Hepatic stellate cell (primary cell): Measurements from ENCODE around the gene MDFIC.
"Not testable (repeated sequence)": the region's sequence is repeated elsewhere in the genome, so short reads cannot be mapped to it uniquely, and the experiment has no call there.

ENCODE experiments used
- DNase-seq: peaks from one replicate; pipeline ENCODE4 v3.0.0; 2011; ENCODE audit warnings: low spot score

MDFIC gene, protein sequence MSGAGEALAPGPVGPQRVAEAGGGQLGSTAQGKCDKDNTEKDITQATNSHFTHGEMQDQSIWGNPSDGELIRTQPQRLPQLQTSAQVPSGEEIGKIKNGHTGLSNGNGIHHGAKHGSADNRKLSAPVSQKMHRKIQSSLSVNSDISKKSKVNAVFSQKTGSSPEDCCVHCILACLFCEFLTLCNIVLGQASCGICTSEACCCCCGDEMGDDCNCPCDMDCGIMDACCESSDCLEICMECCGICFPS

GRCh38 chr7:114922026-114922651 is at the start of gene MDFIC:
TSS of gene MDFIC (plus strand) at chr7:114922094. CDS start at chr7:114923034, 940 bp downstream.
- DNase-seq, result peak; percentile 59

DNA sequence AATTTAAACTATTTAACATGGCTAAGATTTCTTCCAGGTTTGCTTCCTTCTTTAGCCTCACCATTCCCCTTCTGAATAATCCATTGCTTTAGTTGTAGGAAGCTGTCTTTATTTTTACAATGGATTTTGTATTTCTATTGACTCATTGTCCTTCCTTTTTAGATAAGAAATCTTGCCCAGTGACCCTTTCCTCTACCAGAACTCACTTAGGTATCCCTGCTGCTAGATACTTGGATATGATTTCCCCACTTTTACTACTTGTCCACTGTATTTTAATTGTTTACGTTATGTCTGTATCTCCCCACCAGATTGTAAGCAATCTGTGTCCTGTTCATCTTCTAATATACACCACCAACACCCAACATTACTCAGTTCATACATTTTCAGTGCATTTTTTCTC is 47.7 kb upstream of the MDFIC start:
- no peak for DNase-seq

GRCh38 chr7:114875186-114875585 is 46.7 kb upstream of the MDFIC start:
- no peak for DNase-seq

GRCh38 chr7:114879554-114879953 is 42.3 kb upstream of the MDFIC start:
- DNase-seq, result no peak

- DNase-seq, result no peak
These were observed 36.1 kb upstream of the MDFIC start for GRCh38 chr7:114885836-114886235.

- DNase-seq, result no peak
These were observed 35.7 kb upstream of the MDFIC start for GRCh38 chr7:114886241-114886640.

GRCh38 chr7:114889116-114889515 is 32.8 kb upstream of the MDFIC start:
- not testable (repeated sequence) for DNase-seq

- DNase-seq, result peak; percentile 28
These were observed 32.1 kb upstream of the MDFIC start for GRCh38 chr7:114889646-114890285.

- DNase-seq, result no peak
These were observed 31.3 kb upstream of the MDFIC start for GRCh38 chr7:114890561-114890960.

- no peak for DNase-seq
These were observed 21.8 kb upstream of the MDFIC start for GRCh38 chr7:114900127-114900526.

- DNase-seq, result no peak
These were observed 20.1 kb upstream of the MDFIC start for GRCh38 chr7:114901771-114902170.

DNA sequence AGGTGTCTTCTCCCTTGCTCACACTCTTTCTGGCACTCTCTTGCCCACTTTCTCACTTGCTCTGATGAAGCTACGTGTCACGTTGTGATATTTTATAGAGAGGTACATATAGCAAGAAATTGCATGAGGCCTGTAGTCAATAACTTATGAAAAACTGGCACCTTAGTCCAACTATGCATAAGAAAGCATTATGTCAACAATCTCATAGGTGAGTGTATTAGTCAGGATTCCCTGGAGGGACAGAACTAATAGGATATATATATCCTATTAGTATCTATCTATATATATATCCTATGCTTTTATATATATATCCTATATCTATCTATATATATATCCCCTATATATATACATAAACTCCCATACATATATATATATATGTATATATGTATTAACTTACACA is 18.8 kb upstream of the MDFIC start:
- DNase-seq, result no peak

DNA sequence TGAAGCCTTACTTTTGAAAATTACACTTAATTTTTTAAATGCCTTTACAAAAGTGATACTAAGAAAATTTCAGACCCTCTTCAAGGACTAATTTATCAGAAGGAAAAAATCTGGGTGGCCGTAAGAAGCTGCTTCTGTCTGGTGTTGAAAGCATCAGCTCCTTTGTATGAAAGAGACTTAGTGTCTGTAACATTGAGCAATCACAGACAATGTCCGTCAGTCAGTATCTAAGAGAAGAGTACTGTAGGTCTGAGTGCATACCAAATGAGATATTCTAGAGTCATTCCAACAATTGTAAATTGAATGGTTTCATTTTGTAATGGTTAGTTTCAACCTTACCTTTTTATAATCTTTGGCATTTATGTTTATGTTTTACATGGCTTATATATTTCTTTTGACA is 11.1 kb upstream of the MDFIC start:
- no peak for DNase-seq

DNA sequence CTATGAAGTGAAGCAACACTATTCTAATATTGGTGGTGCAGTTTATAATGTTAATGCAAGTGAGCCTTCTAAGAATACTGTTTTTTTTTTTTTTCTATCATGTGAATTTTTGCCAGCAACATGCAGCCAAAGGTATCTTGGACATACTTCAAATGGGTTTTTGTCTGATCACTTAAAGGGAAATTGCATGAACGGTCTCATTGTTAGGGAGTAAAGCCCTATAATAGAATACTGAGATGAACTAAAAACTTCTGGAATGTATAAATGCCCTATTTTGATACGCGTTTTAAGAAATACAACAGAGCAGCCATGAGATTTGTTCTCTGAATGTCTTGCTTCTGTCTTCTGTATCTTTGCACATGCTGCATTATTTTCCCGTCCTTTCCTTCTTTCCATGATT is 10.5 kb upstream of the MDFIC start:
- DNase-seq, result no peak

DNA sequence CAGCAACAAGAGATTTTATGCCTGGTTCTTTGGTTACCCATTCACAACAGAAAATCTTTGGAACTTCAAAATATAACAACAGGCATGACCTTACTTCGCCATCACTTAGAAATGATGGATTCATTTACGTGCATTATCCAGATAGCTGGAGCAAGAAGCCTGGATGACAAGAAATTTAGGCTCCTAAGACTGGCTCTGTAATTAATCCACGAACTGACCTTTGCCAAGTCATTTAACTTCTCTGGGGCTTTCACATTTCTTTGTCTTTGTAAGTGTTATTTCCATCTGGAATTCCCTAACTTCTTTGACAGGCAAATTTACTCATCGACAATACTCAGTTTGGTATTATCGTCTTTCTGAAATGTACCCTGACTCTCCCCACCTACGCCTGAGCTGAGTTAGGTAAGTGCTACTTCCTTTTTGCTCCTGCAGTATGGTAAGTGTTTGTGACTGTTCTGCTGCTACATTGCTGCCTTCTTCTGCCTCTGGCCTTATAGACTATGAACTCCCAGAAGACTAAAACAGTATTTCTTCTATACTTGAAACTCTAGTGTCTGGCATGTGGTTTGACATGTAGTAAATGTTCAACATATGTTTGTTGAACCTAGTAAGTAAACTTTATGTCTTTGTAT is 5.5 kb upstream of the MDFIC start:
- no peak for DNase-seq

DNA sequence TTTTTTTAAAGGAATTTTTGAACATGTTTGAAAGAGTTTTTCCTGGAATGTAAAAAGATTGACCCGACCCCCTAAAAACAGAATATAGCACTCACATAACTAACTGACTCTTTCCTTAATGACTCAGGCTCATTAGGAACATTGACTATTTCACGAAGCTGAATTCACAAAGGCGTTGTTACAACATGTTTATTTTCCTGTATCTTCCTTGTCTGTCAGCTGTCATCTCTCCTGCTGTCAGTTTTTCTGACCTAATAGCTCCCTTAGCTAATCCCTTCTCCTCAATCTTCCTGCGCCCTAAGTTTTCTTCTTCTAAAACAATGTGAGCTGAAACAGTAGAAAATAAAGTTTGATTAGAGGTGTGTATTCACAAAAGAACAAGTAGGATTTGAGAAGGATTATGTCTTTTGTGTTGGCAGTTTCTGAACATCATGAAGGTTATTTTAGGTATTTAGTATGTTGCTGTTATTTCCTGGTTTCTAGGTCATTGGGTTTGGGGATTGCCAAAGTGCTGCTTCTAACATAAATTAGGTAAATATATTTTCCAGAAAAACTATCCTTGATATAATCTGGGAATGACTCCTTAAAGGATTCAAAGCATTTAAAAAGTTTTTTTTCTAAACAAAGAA is 4.6 kb upstream of the MDFIC start:
- DNase-seq, result no peak

DNA sequence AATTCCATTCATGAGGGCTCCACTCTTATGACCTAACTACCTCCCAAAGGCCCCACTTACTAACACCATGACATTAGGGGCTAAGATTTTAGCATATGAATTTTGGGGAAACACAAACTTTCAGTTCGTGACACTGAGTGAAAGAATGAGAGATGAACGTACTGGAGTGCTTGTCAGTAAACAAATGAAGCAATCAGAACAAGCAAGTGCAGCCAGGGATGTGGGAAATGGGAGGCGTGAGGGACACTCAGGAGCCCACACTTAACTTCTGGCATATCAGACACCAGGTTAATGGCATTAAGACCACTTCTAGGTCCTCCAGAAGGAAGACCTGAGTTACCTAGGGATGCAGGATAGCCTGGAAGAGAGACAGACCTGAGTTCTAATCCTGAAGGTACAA is 2.3 kb upstream of the MDFIC start:
- no peak for DNase-seq

GRCh38 chr7:114921631-114922025 is 266 bp upstream of the MDFIC start:
- no peak for DNase-seq

- DNase-seq, result peak; percentile 50
These were observed 933 bp downstream of the MDFIC start for GRCh38 chr7:114922652-114923402.

- no peak for DNase-seq
These were observed 1.5 kb downstream of the MDFIC start for GRCh38 chr7:114923403-114923713.

DNA sequence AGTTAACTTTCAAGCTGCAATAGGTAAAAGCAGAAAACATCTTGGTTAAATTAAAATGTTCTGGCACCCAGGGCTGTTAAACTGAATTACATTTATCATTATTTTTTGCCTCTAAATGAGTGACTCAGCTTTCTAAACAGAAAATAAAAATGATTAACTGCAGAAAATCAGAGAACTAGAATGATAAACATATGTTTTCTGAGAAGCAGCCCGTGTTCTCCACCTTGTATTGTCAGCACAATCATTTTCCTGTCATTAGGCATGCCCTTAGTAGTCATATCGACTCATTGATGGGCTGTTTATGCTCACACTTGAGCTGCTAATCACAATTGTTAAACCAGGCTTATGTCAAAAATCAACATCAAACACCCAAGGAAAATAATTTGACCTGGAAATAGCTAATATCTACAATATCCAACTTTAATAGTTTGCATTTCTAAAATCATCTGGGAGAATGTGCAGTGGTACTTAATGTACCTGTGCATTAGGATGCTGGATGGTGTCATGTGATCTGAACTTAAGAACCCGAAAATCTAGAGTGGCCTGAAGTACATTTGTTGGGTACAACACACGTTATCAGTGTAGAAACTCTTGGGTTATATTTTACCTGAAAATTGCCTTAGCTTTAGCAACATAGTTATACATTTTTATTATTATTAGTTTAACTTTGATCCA is 2.3 kb downstream of the MDFIC start:
- no peak for DNase-seq
